ENCODE measurements around the gene NOC3L.

GRCh38 chr10:94364482-94364881 lies 1.7 kb upstream of the NOC3L start:
- TF ChIP-seq EP300 (IDR thresholded peaks at IDR 0.05; ENCODE audit: borderline replicate concordance in 1 of 2, control insufficient read depth in 1 of 2, low read depth in 2 of 2, low read length in 2 of 2) (no peak), POLR2A (IDR thresholded peaks at IDR 0.05; ENCODE audit: low read depth, low read length) (no peak)

Measured in GM12878 (cell line).